Gastroesophageal sphincter (tissue), 4 donors: Measurements from ENCODE around the gene SLC25A15. TPM values are rescaled to one million over a fixed set of nuclear protein-coding genes. Genes with fewer than 3 reads are reported as not detected.

Source experiments
- ATAC-seq: fragments of 150-250 bp; one replicate; pipeline ENCODE4 v1.9.1; 2016; ENCODE audit warnings: mild to moderate bottlenecking, moderate library complexity
- H3K27ac ChIP-seq, 4 donors: fragments of 200-600 bp; sonication (generic) in 3 of 4; 1 replicate in 3 of 4; 2 replicates in 1 of 4; pipeline ENCODE4 v1.5.1; 2016 to 2019
- H3K27me3 ChIP-seq: fragments of 200-600 bp; sonication (generic); one replicate; pipeline ENCODE4 v1.5.1; 2019
- H3K36me3 ChIP-seq, 2 donors: fragments of 200-600 bp; sonication (generic); one replicate each; pipeline ENCODE4 v1.5.1; 2019; ENCODE audit warnings: control low read depth in 1 of 2
- H3K4me1 ChIP-seq, 3 donors: fragments of 200-600 bp; sonication (generic); 1 replicate in 2 of 3; 2 replicates in 1 of 3; pipeline ENCODE4 v1.5.1; 2016 to 2019; ENCODE audit warnings: control low read depth in 2 of 3
- H3K4me3 ChIP-seq, 2 donors: fragments of 200-600 bp; sonication (generic); one replicate each; pipeline ENCODE4 v1.5.1; 2019; ENCODE audit warnings: mild to moderate bottlenecking in 1 of 2, moderate library complexity in 1 of 2
- H3K9me3 ChIP-seq, 3 donors: fragments of 200-600 bp; sonication (generic); one replicate each; pipeline ENCODE4 v1.5.1; 2017 to 2019; ENCODE audit warnings: control low read depth in 2 of 3
- EP300 ChIP-seq: sonication (generic); formaldehyde crosslinking; IDR thresholded peaks from one replicate; pipeline ENCODE4 v1.6.1; 2017; ENCODE audit warnings: antibody characterized with exemption, mild to moderate bottlenecking
- POLR2A ChIP-seq, 2 donors: fragments of 450-650 bp; IDR thresholded peaks; one replicate each; pipeline ENCODE4 v1.6.1; 2017; ENCODE audit warnings: antibody characterized with exemption in 2 of 2, mild to moderate bottlenecking in 2 of 2, moderate library complexity in 1 of 2
- POLR2AphosphoS5 ChIP-seq: sonication (generic); formaldehyde crosslinking; IDR thresholded peaks from one replicate; pipeline ENCODE4 v1.6.1; 2017; ENCODE audit warnings: antibody characterized with exemption
- WGBS, 2 donors: methylation state at CpG; one replicate each; pipeline ENCODE4 v1.1.5; 2018; ENCODE audit warnings: low coverage in 1 of 2; 5-methylcytosine and 5-hydroxymethylcytosine counted together
- total RNA-seq, 4 donors: library from RNA; depleted of rRNA; stranded (reverse); fragments of >200 nt; gene quantifications; one replicate each; pipeline ENCODE4 v1.1.0, GENCODE V29; 2016
- TF ChIP-seq, protein P1 (sequence below), 4 experiments: fragments of 200-600 bp in 2 of 4; fragments of 450-650 bp in 2 of 4; sonication (generic) in 1 of 4; IDR thresholded peaks; one replicate each; pipeline ENCODE4 v1.5.1; 2017 to 2019; ENCODE audit warnings: antibody characterized with exemption in 4 of 4, mild to moderate bottlenecking in 2 of 4, moderate library complexity in 2 of 4

The SLC25A15 gene
- total RNA-seq, 4 donors from 2014 or later, result 1.8 to 14.4 (median 3.0) TPM

DNA sequence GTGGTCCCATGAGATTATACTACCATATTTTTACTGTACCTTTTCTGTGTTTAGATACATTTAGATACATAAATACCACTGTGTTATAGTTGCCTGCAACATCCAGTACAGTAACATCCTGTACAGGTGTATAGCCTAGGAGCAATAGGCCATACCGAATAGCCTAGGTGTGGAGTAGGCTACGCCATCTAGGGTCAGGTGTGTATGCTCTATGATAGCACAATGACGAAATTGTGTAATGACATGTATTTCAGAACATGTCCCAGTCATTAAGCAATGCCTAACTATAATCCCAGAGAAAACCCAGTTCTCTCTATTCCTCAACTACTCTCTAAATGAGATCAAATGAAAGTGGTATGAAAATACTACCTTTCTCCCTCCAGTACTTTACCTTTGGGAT is 3.9 kb downstream of the SLC25A15 start:
- 94% methylated on average over 2 of the region's 3 CpGs; no CpG with 5 or more reads in 1 of the 2 donors for WGBS, 2 donors
- Histone ChIP-seq H3K9me3 (no peaks in the 10 kb centered on the region), H3K36me3 (peaks cover 0 to 48% of the 10 kb centered on the region in 2 donors), H3K4me3 (no peak overlapping the region), H3K27me3 (no peaks in the 10 kb centered on the region), H3K27ac (no peak overlapping the region), H3K4me1 (peaks cover 0 to 20% (median 9%) of the 10 kb centered on the region in 3 donors)
- TF ChIP-seq POLR2AphosphoS5 (no peak), POLR2A (IDR thresholded peaks at IDR 0.05) (no peak), EP300 (no peak)
- TF ChIP-seq, protein P1, sequence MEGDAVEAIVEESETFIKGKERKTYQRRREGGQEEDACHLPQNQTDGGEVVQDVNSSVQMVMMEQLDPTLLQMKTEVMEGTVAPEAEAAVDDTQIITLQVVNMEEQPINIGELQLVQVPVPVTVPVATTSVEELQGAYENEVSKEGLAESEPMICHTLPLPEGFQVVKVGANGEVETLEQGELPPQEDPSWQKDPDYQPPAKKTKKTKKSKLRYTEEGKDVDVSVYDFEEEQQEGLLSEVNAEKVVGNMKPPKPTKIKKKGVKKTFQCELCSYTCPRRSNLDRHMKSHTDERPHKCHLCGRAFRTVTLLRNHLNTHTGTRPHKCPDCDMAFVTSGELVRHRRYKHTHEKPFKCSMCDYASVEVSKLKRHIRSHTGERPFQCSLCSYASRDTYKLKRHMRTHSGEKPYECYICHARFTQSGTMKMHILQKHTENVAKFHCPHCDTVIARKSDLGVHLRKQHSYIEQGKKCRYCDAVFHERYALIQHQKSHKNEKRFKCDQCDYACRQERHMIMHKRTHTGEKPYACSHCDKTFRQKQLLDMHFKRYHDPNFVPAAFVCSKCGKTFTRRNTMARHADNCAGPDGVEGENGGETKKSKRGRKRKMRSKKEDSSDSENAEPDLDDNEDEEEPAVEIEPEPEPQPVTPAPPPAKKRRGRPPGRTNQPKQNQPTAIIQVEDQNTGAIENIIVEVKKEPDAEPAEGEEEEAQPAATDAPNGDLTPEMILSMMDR (IDR thresholded peaks at IDR 0.05), result no peak
- no peak for ATAC-seq

DNA sequence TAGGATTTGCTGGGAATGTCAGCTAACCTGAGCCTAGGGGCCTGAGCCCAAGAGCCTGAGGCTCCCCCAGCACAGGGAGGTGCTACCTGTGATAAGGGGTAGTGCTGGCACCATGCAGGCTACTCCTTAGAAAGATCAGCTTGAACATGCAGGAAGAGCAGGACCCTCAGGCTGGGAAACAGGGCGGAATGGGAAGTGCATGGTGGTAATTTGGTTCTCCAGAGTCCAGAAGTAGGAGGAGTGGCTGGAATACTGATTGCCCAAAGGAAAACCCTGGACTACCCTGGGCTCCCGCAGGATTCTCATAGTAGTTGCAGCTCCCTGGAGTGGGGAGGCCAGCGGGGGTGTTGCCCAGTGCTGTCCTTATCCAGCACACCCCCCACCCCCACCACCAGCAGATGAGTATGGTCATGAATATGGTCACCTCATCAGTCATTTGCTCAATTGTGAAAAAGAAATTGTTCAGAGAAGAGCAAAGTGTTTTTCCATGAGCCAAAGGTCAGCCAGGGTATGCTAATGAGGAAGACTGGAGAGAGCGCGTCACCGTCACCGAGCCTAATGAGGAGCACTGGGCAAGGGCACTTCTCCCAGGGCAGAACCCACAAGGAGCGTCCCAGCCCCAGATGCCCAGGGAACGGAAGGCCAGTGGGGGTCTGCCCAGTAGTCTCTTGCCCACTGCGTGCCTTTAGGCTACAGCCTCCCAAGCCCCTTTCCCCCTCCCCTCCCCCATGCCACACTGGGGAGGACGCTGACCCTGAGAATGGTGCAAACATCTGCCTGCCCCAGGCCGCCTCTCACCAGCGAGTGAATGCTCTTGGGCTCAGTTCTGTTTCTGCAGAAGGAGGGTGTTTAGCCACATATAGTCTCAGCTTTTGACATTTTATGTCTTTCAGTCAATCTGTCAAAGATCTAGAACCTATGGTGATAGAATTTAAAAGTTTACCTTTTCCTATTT is 5.3 kb downstream of the SLC25A15 start:
- TF ChIP-seq POLR2A (IDR thresholded peaks at IDR 0.05), result no peak
- no peak for TF ChIP-seq POLR2AphosphoS5
- WGBS, 2 donors, result 90 to 91% methylated on average over 6 to 7 of the region's 13 CpGs
- no peaks in the 10 kb centered on the region for H3K9me3 ChIP-seq
- H3K27me3 ChIP-seq, result no peaks in the 10 kb centered on the region
- H3K4me3 ChIP-seq, result no peak overlapping the region
- peaks cover 0 to 62% of the 10 kb centered on the region in 2 donors for H3K36me3 ChIP-seq
- no peak for ATAC-seq
- no peak overlapping the region for H3K27ac ChIP-seq
- peaks cover 0 to 13% (median 6%) of the 10 kb centered on the region in 3 donors for H3K4me1 ChIP-seq

DNA sequence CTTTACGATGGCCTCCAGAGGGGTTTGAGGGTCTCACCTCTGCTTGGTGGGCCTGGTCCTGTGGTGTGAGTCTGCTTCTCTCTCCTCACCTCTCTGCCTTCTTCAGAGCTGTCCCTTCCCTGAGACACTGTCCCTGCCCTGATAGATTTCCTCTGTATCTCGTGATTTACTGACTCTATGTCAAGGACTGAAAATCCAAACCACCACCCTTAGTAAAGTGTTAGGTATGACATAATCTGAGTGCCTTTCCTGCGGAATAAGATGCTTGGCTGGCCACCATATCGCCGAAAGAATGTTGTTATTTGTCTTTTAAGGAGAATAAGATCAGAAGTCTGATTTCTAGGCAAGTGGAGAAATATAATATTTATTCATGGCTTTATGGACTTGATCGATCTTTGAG is 7.2 kb downstream of the SLC25A15 start:
- WGBS, 2 donors, result 88 to 90% methylated on average over 5 to 6 of the region's 6 CpGs
- Histone ChIP-seq H3K4me3 (no peak overlapping the region), H3K27me3 (no peaks in the 10 kb centered on the region), H3K27ac (no peak overlapping the region), H3K9me3 (no peaks in the 10 kb centered on the region), H3K36me3 (peaks cover 0 to 80% of the 10 kb centered on the region in 2 donors), H3K4me1 (no peaks in the 10 kb centered on the region)
- no peak for TF ChIP-seq POLR2A (IDR thresholded peaks at IDR 0.05)
- TF ChIP-seq POLR2AphosphoS5, result no peak
- no peak for TF ChIP-seq EP300
- TF ChIP-seq, protein P1 (IDR thresholded peaks at IDR 0.05), result no peak
- no peak for ATAC-seq

DNA sequence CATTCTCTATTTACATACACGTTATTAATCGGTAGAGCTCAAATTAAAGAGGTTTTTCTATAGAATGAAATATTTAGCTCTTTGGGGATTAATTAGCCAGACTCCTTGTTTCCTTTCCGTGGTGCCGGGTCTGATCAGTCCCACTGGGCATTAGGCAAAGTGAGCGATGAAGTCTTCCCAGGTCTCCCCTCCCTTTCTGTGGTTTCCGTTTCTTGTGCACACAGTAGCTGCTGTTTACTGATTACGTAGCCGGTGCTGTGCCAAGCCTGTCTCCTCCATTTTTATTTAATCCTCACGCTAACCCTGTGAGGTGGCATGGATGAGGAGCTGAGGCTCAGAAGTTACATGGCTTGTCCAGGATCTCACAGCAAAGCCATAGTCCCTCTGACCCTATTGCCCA is 9.0 kb downstream of the SLC25A15 start:
- WGBS, 2 donors, result 83 to 96% methylated on average over 8 of the region's 9 CpGs
- no peak overlapping the region for H3K27ac ChIP-seq
- no peak for ATAC-seq
- no peaks in the 10 kb centered on the region for H3K9me3 ChIP-seq
- peaks cover 0 to 90% of the 10 kb centered on the region in 2 donors for H3K36me3 ChIP-seq
- H3K27me3 ChIP-seq, result no peaks in the 10 kb centered on the region
- H3K4me3 ChIP-seq, result no peak overlapping the region
- TF ChIP-seq EP300, result no peak
- no peaks in the 10 kb centered on the region for H3K4me1 ChIP-seq

DNA sequence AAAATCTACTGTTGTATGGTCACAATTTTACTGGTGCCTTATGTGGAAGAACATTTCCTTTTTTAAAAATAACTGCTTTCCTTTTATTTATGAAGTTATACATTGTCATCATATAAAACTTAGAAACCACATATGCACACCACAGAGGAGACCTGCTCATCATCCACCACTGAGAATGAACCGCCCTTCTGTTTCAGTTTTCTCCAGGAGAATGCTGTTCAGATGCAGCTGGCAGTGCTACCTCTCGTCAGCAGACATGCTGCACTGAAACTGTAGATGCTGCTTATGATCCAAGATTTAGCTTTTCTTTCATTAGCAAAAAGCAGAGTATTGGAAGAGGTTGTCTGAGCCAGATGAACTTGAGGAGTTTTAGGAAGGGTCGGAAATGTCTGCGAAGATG is 10.1 kb downstream of the SLC25A15 start:
- Histone ChIP-seq H3K27me3 (no peaks in the 10 kb centered on the region), H3K9me3 (no peaks in the 10 kb centered on the region), H3K4me3 (no peak overlapping the region), H3K27ac (no peak overlapping the region), H3K36me3 (peaks cover 0 to 91% of the 10 kb centered on the region in 2 donors), H3K4me1 (no peaks in the 10 kb centered on the region)
- TF ChIP-seq, protein P1 (IDR thresholded peaks at IDR 0.05), result no peak
- TF ChIP-seq POLR2A (IDR thresholded peaks at IDR 0.05) (no peak), POLR2AphosphoS5 (no peak), EP300 (no peak)
- no peak for ATAC-seq
- 92 to 94% methylated on average over 3 to 4 of the region's 4 CpGs for WGBS, 2 donors

DNA sequence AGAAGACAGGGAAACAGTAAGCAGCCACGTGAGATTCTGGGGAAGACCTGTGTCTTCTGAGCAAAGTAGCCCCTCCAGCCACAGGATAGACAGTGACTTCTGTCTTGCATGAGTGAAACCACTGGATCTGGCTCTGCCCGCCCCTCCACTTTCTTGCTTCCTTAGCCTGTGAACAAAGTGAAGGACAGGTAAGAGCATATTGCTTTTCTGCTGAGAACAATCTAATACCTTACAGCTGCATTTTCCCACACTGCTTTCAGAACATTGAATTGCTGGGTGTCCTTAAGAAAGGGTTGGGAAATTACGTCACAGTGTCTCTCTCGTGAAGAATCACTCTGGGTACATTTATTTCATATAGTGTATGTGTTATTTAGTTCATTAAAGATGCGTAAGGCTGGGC is 11.1 kb downstream of the SLC25A15 start:
- H3K4me3 ChIP-seq, result no peak overlapping the region
- H3K36me3 ChIP-seq, result peaks cover 0 to 91% of the 10 kb centered on the region in 2 donors
- H3K9me3 ChIP-seq, result no peaks in the 10 kb centered on the region
- 70 to 90% methylated on average over 3 to 4 of the region's 5 CpGs for WGBS, 2 donors
- no peak for ATAC-seq
- H3K27ac ChIP-seq, result no peak overlapping the region
- H3K27me3 ChIP-seq, result no peaks in the 10 kb centered on the region
- H3K4me1 ChIP-seq, result no peaks in the 10 kb centered on the region
- TF ChIP-seq EP300 (no peak), POLR2A (IDR thresholded peaks at IDR 0.05) (no peak), POLR2AphosphoS5 (no peak)
- TF ChIP-seq, protein P1 (IDR thresholded peaks at IDR 0.05), result no peak
